HepG2 (cell line): Measurements from ENCODE around the gene TRAF4. TPM values are rescaled to one million over a fixed set of nuclear protein-coding genes. Genes with fewer than 3 reads are reported as not detected.
A peak's percentile ranks its signal among the peaks of the same experiment; 100 is the strongest.

Source experiments
- CREM ChIP-seq, 2 experiments: sonication (generic) in 1 of 2; formaldehyde crosslinking in 1 of 2; IDR thresholded peaks; 2 replicates each; pipeline versions ENCODE4 v1.4.0 to v1.6.1; 2016 to 2020; ENCODE audit warnings: antibody characterized with exemption in 1 of 2, mild to moderate bottlenecking in 1 of 2, missing genetic modification reagents in 1 of 2
- CSRNP1 ChIP-seq: sonication (generic); formaldehyde crosslinking; IDR thresholded peaks from 2 replicates; pipeline ENCODE4 v1.8.1; 2023; ENCODE audit warnings: mild to moderate bottlenecking, missing genetic modification reagents
- FOXO1 ChIP-seq: sonication (generic); formaldehyde crosslinking; IDR thresholded peaks from 2 replicates; pipeline ENCODE4 v1.4.0; 2020; ENCODE audit warnings: missing genetic modification reagents
- JARID2 ChIP-seq: sonication (generic); formaldehyde crosslinking; IDR thresholded peaks from 2 replicates; pipeline ENCODE4 v1.8.1; 2023; ENCODE audit warnings: missing genetic modification reagents, inconsistent platforms; ENCODE audit not compliant: insufficient replicate concordance
- MLX ChIP-seq: IDR thresholded peaks from 2 replicates; pipeline ENCODE4 v1.6.1; 2016
- POLR2AphosphoS2 ChIP-seq: IDR thresholded peaks from 2 replicates; pipeline ENCODE4 v1.6.1; 2011; ENCODE audit warnings: low read depth, low read length, improper control_type of control experiment
- PREB ChIP-seq: sonication (generic); formaldehyde crosslinking; IDR thresholded peaks from 2 replicates; pipeline ENCODE4 v1.4.0; 2020; ENCODE audit warnings: missing genetic modification reagents
- RXRA ChIP-seq: sonication (generic); formaldehyde crosslinking; IDR thresholded peaks from 2 replicates; pipeline ENCODE4 v1.5.1; 2020; ENCODE audit warnings: missing genetic modification reagents
- SP5 ChIP-seq: IDR thresholded peaks from 2 replicates; pipeline ENCODE4 v1.6.1; 2016; ENCODE audit warnings: low read depth, borderline replicate concordance
- ZBTB7A ChIP-seq: sonication (generic); formaldehyde crosslinking; IDR thresholded peaks from 2 replicates; pipeline ENCODE4 v1.8.0; 2022; ENCODE audit warnings: mild to moderate bottlenecking, missing genetic modification reagents
- ZKSCAN8 ChIP-seq: IDR thresholded peaks from 2 replicates; pipeline ENCODE4 v1.6.1; 2016; ENCODE audit warnings: borderline replicate concordance, missing genetic modification reagents, missing compliant biosample characterization
- ZNF142 ChIP-seq: sonication (generic); formaldehyde crosslinking; IDR thresholded peaks from 2 replicates; pipeline ENCODE4 v1.4.0; 2020; ENCODE audit warnings: missing genetic modification reagents
- ZNF530 ChIP-seq: sonication (generic); formaldehyde crosslinking; IDR thresholded peaks from 2 replicates; pipeline ENCODE4 v1.5.0; 2020; ENCODE audit warnings: low read depth, mild to moderate bottlenecking, missing genetic modification reagents
- ZNF644 ChIP-seq: IDR thresholded peaks from 2 replicates; pipeline ENCODE4 v1.6.1; 2016; ENCODE audit warnings: low read depth
- ZNF775 ChIP-seq: sonication (generic); formaldehyde crosslinking; IDR thresholded peaks from 2 replicates; pipeline ENCODE4 v1.4.0; 2020; ENCODE audit warnings: missing genetic modification reagents, mild to moderate bottlenecking, moderate library complexity, borderline replicate concordance
- polyA plus RNA-seq, 8 experiments: library from polyadenylated mRNA; depleted of rRNA in 3 of 8; stranded (reverse) in 7 of 8; unstranded in 1 of 8; fragments of >200 nt; fragmentation: Illumina TruSeq in 4 of 8; extraction: Trizol in 4 of 8; gene quantifications; 2 replicates each; pipeline versions ENCODE4 v1.2.1 to v1.2.3, GENCODE V29; 2011 to 2016; ENCODE audit warnings: low read depth in 4 of 8, missing spikeins in 1 of 8, mixed read lengths in 1 of 8; ENCODE audit not compliant: insufficient read depth in 1 of 8
- total RNA-seq, 5 experiments: library from RNA; depleted of rRNA; stranded (reverse); fragments of >200 nt; fragmentation: Illumina TruSeq; extraction: Trizol; gene quantifications; 2 replicates each; pipeline ENCODE4 v1.2.3, GENCODE V29; 2016; ENCODE audit warnings: low read depth in 1 of 5

Gene TRAF4
- total and polyA plus RNA-seq, 2 of the 13 experiments (the other 11 are each of a cell fraction or from before 2014, with no cell fraction given): 86.0 to 89.9 TPM

- no peak for TF ChIP-seq CSRNP1 (CRISPR knock-in tag)
- TF ChIP-seq ZNF775: peak; percentile 80; the same call in 1 of the 2 replicates
- no peak for TF ChIP-seq JARID2 (CRISPR knock-in tag)
- TF ChIP-seq ZNF530 (CRISPR knock-in tag): no peak
- TF ChIP-seq SP5 (CRISPR knock-in tag): peak; percentile 64
- no peak for TF ChIP-seq PREB (CRISPR knock-in tag)
- no peak for TF ChIP-seq POLR2AphosphoS2
- peak; percentile 52; the same call in 1 of the 2 replicates for TF ChIP-seq ZKSCAN8 (CRISPR knock-in tag)
- no peak for TF ChIP-seq ZBTB7A (CRISPR knock-in tag)
- TF ChIP-seq MLX (CRISPR knock-in tag): peak; percentile 41; the same call in 1 of the 2 replicates
- TF ChIP-seq CREM (IDR thresholded peaks at IDR 0.05): no peak
- TF ChIP-seq CREM (CRISPR knock-in tag; IDR thresholded peaks at IDR 0.05): no peak
- no peak; the same call in 1 of the 2 replicates for TF ChIP-seq FOXO1 (CRISPR knock-in tag)
- TF ChIP-seq ZNF142: peak; percentile 85
- peak; percentile 53; the same call in 1 of the 2 replicates for TF ChIP-seq RXRA (CRISPR knock-in tag)
- no peak for TF ChIP-seq ZNF644 (CRISPR knock-in tag)
Observed at GRCh38 chr17:28726627-28727491, 17.0 kb upstream of the TRAF4 start (continued).
